T-cell (primary cell): ENCODE data around the gene ZNF236. TPM values are rescaled to one million over a fixed set of nuclear protein-coding genes. Genes with fewer than 3 reads are reported as not detected.
A peak's percentile ranks its signal among the peaks of the same experiment; 100 is the strongest.

ENCODE experiments used
- ATAC-seq, 4 experiments: fragments of 200-7000 bp in 3 of 4; fragments of 150-1000 bp in 1 of 4; cut with Tn5 transposase; replicated peaks in 1 of 4; 1 replicate in 3 of 4; 2 replicates in 1 of 4; pipeline ENCODE4 v1.10.0; 2021; ENCODE audit warnings: moderate library complexity in 3 of 4, mild to moderate bottlenecking in 2 of 4, moderate number of reproducible peaks in 1 of 4
- CTCF ChIA-PET, 2 donors: fragments of 300-600 bp; sonication (Branson Sonifier 250); formaldehyde crosslinking; loops; one replicate each; lab custom pipeline; 2022; ENCODE audit warnings: antibody characterized with exemption in 2 of 2; lab: Charles Lee
- POLR2A ChIA-PET, 2 donors: fragments of 300-600 bp; sonication (Branson Sonifier 250); formaldehyde crosslinking; loops; one replicate each; lab custom pipeline; 2022; ENCODE audit warnings: antibody characterized with exemption in 2 of 2; lab: Charles Lee
- DNase-seq, 35 experiments: peaks; one replicate each; pipeline versions ENCODE4 v3.0.0 to v3.0.0-alpha.2; 2013 to 2023
- H3K27ac ChIP-seq: one replicate; pipeline ENCODE4 v1.5.1; 2013; ENCODE audit warnings: low read length
- H3K27me3 ChIP-seq, 2 experiments: replicated peaks in 1 of 2; 1 replicate in 1 of 2; 2 replicates in 1 of 2; pipeline versions ENCODE4 v1.6.1 to v1.7.0; 2013; ENCODE audit warnings: low read length in 1 of 2, mixed read lengths in 1 of 2; ENCODE audit not compliant: control insufficient read depth in 2 of 2, insufficient read depth in 2 of 2; ENCODE audit errors: extremely low read depth in 1 of 2
- H3K36me3 ChIP-seq, 2 donors: 1 replicate in 1 of 2; 2 replicates in 1 of 2; pipeline versions ENCODE4 v1.6.1 to v1.7.0; 2013; ENCODE audit warnings: low read length in 1 of 2; ENCODE audit not compliant: control insufficient read depth in 2 of 2, insufficient read depth in 1 of 2; ENCODE audit errors: extremely low read depth in 1 of 2
- H3K4me1 ChIP-seq, 2 experiments: 1 replicate in 1 of 2; 2 replicates in 1 of 2; pipeline versions ENCODE4 v1.6.1 to v1.7.0; 2013; ENCODE audit warnings: low read length in 2 of 2, mixed read lengths in 1 of 2; ENCODE audit not compliant: insufficient read depth in 2 of 2, control insufficient read depth in 1 of 2; ENCODE audit errors: extremely low read depth in 1 of 2
- H3K4me3 ChIP-seq, 2 donors: 1 replicate in 1 of 2; 2 replicates in 1 of 2; pipeline versions ENCODE4 v1.5.1 to v1.7.0; 2013; ENCODE audit warnings: mild to moderate bottlenecking in 2 of 2, low read length in 1 of 2, moderate library complexity in 1 of 2; ENCODE audit not compliant: control insufficient read depth in 1 of 2; ENCODE audit errors: extremely low read depth in 1 of 2
- H3K9me3 ChIP-seq: 2 replicates; pipeline ENCODE4 v1.7.0; 2013
- H3K27ac Mint-ChIP-seq, 2 donors: one replicate each; pipeline ENCODE4 v1.8.0; 2020 to 2021; ENCODE audit warnings: mild to moderate bottlenecking in 2 of 2, mixed read lengths in 2 of 2
- H3K27me3 Mint-ChIP-seq, 2 donors: one replicate each; pipeline ENCODE4 v1.8.0; 2021 to 2022; ENCODE audit warnings: mixed read lengths in 2 of 2
- H3K36me3 Mint-ChIP-seq: one replicate; pipeline ENCODE4 v1.8.0; 2021; ENCODE audit warnings: mixed read lengths
- H3K4me1 Mint-ChIP-seq, 3 donors: one replicate each; pipeline ENCODE4 v1.8.0; 2020 to 2022; ENCODE audit warnings: mixed read lengths in 3 of 3, mild to moderate bottlenecking in 1 of 3
- H3K4me3 Mint-ChIP-seq, 3 donors: one replicate each; pipeline ENCODE4 v1.8.0; 2020 to 2022; ENCODE audit warnings: mild to moderate bottlenecking in 3 of 3, mixed read lengths in 3 of 3, moderate library complexity in 3 of 3
- H3K9me3 Mint-ChIP-seq, 3 donors: one replicate each; pipeline ENCODE4 v1.8.0; 2020 to 2022; ENCODE audit warnings: mixed read lengths in 3 of 3
- WGBS: methylation state at CpG from one replicate; pipeline ENCODE4 v1.1.5; 2013; ENCODE audit warnings: missing lambda C conversion rate; ENCODE audit not compliant: insufficient coverage; 5-methylcytosine and 5-hydroxymethylcytosine counted together
- total RNA-seq, 35 experiments: library from RNA in 6 of 35; stranded (reverse) in 6 of 35; fragments of 120-200 nt in 1 of 35; gene quantifications; one replicate each; pipeline versions ENCODE4 v1.2.1 to v1.2.4 and lab custom pipeline; 2013 to 2026

The ZNF236 gene
- total RNA-seq, 5 donors from 2014 or later (not counting 1 experiment from before 2014, with no cell fraction given) = 24.6 to 33.3 (median 28.4) TPM

DNA sequence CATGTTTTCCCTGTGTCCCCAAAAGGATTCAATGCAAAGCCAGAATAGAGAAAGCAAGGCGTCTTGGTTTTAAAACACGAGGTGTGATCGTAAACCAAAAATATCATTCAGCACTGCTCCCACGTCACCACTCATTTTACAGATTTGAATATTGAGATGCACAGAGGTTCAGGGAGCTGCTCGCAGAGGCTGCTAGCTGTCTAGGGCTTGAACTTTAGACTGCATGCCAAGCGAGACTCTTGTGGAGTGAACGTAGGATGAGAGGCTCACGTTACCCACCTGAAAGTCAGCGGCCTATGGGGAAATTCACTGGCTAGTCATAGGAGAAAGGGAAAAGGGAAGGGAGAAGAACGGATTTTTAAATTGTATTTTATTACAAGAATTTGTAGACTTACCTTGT is 180.1 kb downstream of the ZNF236 start:
- CTCF ChIA-PET = interaction anchor here in 1 of 2 donors (0.5 kb wide), 1 partner anchor 206 kb away, joined by 3 read pairs; no protein-coding TSS in a partner anchor
- 88% methylated on average over 6 of the region's 10 CpGs for WGBS
- Mint-ChIP-seq H3K4me3 (no peak overlapping the region), H3K27ac (peak overlapping the region; percentile 55 to 74), H3K36me3 (peaks cover 10% of the 10 kb centered on the region), H3K27me3 (no peaks in the 10 kb centered on the region), H3K4me1 (peaks cover 39 to 45% (median 42%) of the 10 kb centered on the region in 3 donors), H3K9me3 (no peaks in the 10 kb centered on the region)
- no peak overlapping the region for H3K27ac ChIP-seq
- ATAC-seq (no peak), DNase-seq (no peak)
- H3K4me3 ChIP-seq = no peak overlapping the region
- peaks cover 4 to 32% of the 10 kb centered on the region in 2 experiments for H3K4me1 ChIP-seq
- no peaks in the 10 kb centered on the region for H3K27me3 ChIP-seq
- peaks cover 0 to 6% of the 10 kb centered on the region in 2 donors for H3K36me3 ChIP-seq
- POLR2A ChIA-PET = no interaction called here
- H3K9me3 ChIP-seq = no peaks in the 10 kb centered on the region

DNA sequence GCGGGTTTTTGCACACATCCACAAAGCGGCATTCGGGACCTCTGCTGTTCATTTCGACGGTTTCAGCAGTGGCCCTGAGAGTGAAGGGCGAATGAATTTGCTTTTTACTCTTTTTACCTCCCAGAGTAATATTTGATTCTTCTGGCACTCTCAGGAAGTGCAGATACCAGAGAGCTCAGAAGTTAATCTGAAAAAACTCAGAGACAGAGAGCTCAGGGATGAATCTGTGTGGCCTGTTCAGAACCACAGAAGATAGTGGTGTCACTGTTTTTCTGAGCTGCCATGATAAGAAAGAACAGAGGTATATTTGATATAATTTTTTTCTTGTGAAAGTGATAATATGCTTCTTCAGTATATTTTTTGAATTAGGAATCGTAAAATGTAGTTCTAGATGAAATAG is 181.0 kb downstream of the ZNF236 start:
- ATAC-seq = no peak
- CTCF ChIA-PET = interaction anchor here (0.5 to 1.8 kb wide), 5 partner anchors 20 to 208 kb away, joined by 3 to 5 read pairs (median 3); no protein-coding TSS in a partner anchor
- H3K36me3 Mint-ChIP-seq = peaks cover 10% of the 10 kb centered on the region
- no peaks in the 10 kb centered on the region for H3K9me3 ChIP-seq
- no peak overlapping the region for H3K4me3 Mint-ChIP-seq
- H3K27me3 ChIP-seq = no peaks in the 10 kb centered on the region
- 100% methylated on average over 2 of the region's 7 CpGs for WGBS
- POLR2A ChIA-PET = no interaction called here
- H3K27me3 Mint-ChIP-seq = no peaks in the 10 kb centered on the region
- H3K27ac ChIP-seq = no peak overlapping the region
- H3K9me3 Mint-ChIP-seq = no peaks in the 10 kb centered on the region
- peaks cover 4 to 32% of the 10 kb centered on the region in 2 experiments for H3K4me1 ChIP-seq
- no peak for DNase-seq
- H3K4me1 Mint-ChIP-seq = peaks cover 40 to 49% (median 48%) of the 10 kb centered on the region in 3 donors
- peaks cover 0 to 6% of the 10 kb centered on the region in 2 donors for H3K36me3 ChIP-seq
- no peak overlapping the region for H3K4me3 ChIP-seq
- H3K27ac Mint-ChIP-seq = peak overlapping the region; percentile 63 to 77

DNA sequence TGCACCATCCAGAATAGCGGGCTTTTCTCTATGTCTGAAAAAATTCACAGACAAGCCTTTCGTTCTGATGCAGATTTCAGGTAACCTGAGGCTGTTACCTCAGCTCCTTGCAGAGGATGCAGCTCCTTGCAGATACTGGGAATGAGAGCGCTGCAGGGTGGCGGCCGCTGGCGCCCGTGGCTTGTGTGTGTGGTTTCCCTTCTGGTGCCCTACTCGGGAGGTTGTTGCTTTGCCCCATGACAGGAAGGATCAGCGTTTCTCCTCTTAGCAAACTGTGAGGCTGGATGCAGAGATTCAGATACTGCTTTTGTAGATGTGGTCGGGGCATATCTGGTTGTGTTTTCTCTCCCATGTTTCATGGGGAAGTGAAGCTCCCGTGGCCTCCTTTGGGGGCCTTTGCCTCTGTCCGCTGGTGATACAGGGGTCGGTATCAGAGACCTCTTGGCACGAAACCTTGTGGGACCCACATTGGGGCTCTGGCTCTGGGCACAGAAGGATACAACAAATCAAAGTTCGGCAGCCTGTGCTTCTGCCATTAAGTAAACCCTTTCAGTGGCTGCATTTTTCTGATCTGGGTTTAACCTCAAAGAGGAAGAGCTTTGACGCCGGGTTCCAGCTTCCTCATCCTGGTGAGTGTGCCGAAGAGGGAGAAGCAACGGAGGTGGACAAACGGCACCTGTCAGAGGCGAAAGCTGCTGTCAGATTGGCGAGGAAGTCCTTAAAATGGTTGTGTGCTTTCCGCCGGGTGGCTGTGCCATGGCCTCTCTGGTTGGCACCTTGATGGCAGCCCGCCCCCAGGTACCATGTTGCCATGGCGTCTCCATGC is 182.4 kb downstream of the ZNF236 start:
- DNase-seq = peak in 21 of 35 experiments; percentile 8 to 41 (median 16)
- Histone ChIP-seq H3K36me3 (peaks cover 4 to 20% of the 10 kb centered on the region in 2 donors), H3K9me3 (no peaks in the 10 kb centered on the region), H3K27ac (no peak overlapping the region), H3K4me1 (peaks cover 4 to 32% of the 10 kb centered on the region in 2 experiments), H3K27me3 (no peaks in the 10 kb centered on the region), H3K4me3 (peak overlapping the region in 1 of 2 donors; percentile 49)
- POLR2A ChIA-PET = no interaction called here
- WGBS = 42% methylated on average over 21 of the region's 26 CpGs
- peak overlapping the region; percentile 57 to 82 for H3K27ac Mint-ChIP-seq
- H3K36me3 Mint-ChIP-seq = peaks cover 18% of the 10 kb centered on the region
- ATAC-seq = peak; percentile 36 to 83 (median 62)
- peaks cover 40 to 54% (median 48%) of the 10 kb centered on the region in 3 donors for H3K4me1 Mint-ChIP-seq
- no peaks in the 10 kb centered on the region for H3K27me3 Mint-ChIP-seq
- no peaks in the 10 kb centered on the region for H3K9me3 Mint-ChIP-seq
- H3K4me3 Mint-ChIP-seq = peak overlapping the region; percentile 6 to 75 (median 59)
- CTCF ChIA-PET = interaction anchor here (0.6 to 1.8 kb wide), 8 partner anchors 7 to 207 kb away, joined by 3 to 7 read pairs (median 3); no protein-coding TSS in a partner anchor

DNA sequence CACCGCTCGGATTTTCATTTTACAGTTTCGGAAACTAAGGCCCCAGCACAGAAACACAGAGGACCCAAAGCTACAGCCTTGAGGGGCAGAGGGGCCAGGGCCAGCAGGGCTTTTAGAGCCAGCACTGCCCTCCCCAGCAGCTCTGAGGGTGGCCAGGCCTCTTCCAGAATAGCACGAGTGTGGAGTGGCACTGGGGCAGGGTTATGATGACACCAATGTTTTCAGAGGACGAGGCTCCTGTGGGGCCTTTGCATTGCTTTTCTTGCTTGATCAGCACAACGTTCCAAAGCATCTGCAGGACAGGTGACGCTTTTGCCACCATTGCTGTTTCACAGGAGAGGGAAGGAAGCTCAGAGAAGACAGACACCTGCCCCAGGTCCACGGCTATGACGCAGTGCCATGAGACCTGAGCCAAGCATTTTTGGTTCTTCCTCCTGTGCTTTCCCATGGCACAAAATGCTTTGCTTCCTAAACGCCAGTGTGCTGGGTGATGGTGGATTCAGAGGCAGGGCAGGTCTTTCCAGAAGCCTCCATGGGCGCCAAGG is 183.4 kb downstream of the ZNF236 start:
- H3K27me3 Mint-ChIP-seq = no peaks in the 10 kb centered on the region
- CTCF ChIA-PET = interaction anchor here (1.1 to 1.4 kb wide), 3 partner anchors 8 to 50 kb away, joined by 3 to 7 read pairs (median 3); no protein-coding TSS in a partner anchor

DNA sequence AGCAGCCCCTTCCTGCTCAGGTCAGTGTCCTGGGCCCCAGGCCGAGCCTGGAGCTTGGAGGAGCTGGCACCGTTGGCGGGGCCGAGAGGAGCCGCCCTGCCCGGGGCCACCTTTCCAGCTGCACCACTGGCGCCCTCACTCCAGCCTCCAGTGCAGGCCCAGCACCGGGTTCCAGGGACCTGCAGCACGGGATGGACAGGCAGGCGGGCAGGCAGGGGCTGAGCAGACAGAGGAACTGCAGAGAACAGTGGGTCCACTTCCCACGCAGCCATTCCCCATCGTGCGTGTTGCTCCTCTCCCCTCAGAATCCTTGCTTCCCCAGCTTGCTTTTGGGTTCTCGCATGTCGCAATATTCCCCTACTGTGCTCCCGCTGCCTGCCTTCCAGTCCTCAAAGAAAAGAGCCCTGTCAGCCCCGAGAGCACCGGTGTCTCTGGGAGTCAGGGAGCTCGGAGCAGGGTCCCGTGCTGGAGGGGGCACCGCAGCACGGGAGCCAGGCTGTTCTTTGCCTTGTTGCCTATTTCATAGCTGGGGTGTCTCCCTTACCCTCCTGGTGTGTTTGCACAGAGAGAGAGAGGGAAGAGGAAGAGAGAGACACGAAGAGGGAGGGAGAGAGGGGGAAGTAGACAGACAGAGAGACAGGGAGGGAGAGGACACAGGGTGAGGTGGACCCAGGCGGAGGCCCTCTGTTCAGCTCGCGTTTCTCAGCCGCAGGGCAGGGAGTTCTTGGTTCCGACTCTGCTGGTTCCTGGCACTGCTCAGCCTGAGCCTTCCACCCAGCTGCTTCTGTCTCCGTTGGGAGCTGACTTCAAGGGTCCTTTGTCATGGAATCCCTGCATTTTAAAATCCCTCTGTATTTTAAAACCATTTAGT is 184.2 kb downstream of the ZNF236 start:
- Histone ChIP-seq H3K4me3 (no peak overlapping the region), H3K4me1 (peaks cover 4 to 28% of the 10 kb centered on the region in 2 experiments), H3K9me3 (no peaks in the 10 kb centered on the region), H3K27me3 (no peaks in the 10 kb centered on the region), H3K27ac (no peak overlapping the region), H3K36me3 (peaks cover 6 to 35% of the 10 kb centered on the region in 2 donors)
- peaks cover 33% of the 10 kb centered on the region for H3K36me3 Mint-ChIP-seq
- H3K4me3 Mint-ChIP-seq = no peak overlapping the region
- CTCF ChIA-PET = no interaction called here
- H3K4me1 Mint-ChIP-seq = peaks cover 33 to 53% (median 51%) of the 10 kb centered on the region in 3 donors
- no peak for DNase-seq
- peak overlapping the region; percentile 28 to 43 for H3K27ac Mint-ChIP-seq
- H3K9me3 Mint-ChIP-seq = no peaks in the 10 kb centered on the region
- no peak for ATAC-seq
- 95% methylated on average over 25 of the region's 29 CpGs for WGBS
- POLR2A ChIA-PET = no interaction called here
- H3K27me3 Mint-ChIP-seq = no peaks in the 10 kb centered on the region

More for the DNA sequence above, 183.4 kb downstream of the ZNF236 start:
- peaks cover 6 to 28% of the 10 kb centered on the region in 2 donors for H3K36me3 ChIP-seq
- Mint-ChIP-seq H3K4me3 (peak overlapping the region in 1 of 3 donors; percentile 75), H3K9me3 (no peaks in the 10 kb centered on the region), H3K36me3 (peaks cover 26% of the 10 kb centered on the region), H3K27ac (peak overlapping the region; percentile 45 to 57), H3K4me1 (peaks cover 34 to 50% (median 46%) of the 10 kb centered on the region in 3 donors)
- H3K27ac ChIP-seq = no peak overlapping the region
- ATAC-seq (no peak), DNase-seq (no peak)
- no peak overlapping the region for H3K4me3 ChIP-seq
- POLR2A ChIA-PET = no interaction called here
- no peaks in the 10 kb centered on the region for H3K9me3 ChIP-seq
- H3K27me3 ChIP-seq = no peaks in the 10 kb centered on the region
- H3K4me1 ChIP-seq = peaks cover 4 to 28% of the 10 kb centered on the region in 2 experiments
- 85% methylated on average over 9 of the region's 11 CpGs for WGBS
